K562 (cell line): ENCODE data around the gene KLB. TPM values are rescaled to one million over a fixed set of nuclear protein-coding genes. Genes with fewer than 3 reads are reported as not detected.
A peak's percentile ranks its signal among the peaks of the same experiment; 100 is the strongest.

ENCODE experiments used
- ARID1B ChIP-seq: fragments of 450-650 bp; IDR thresholded peaks from 2 replicates; pipeline ENCODE4 v1.6.1; 2016; ENCODE audit warnings: antibody characterized with exemption, mild to moderate bottlenecking, inconsistent platforms
- ATF7 ChIP-seq: fragments of 450-650 bp; IDR thresholded peaks from 2 replicates; pipeline ENCODE4 v1.7.1; 2014; ENCODE audit warnings: mild to moderate bottlenecking, moderate library complexity
- CEBPG ChIP-seq, 3 experiments: fragments of 200-800 bp in 1 of 3; sonication (Bioruptor generic) in 1 of 3; sonication (generic) in 1 of 3; formaldehyde crosslinking in 1 of 3; IDR thresholded peaks in 2 of 3; conservative IDR thresholded peaks in 1 of 3; 2 replicates each; pipeline versions ENCODE4 v1.6.1 to v1.8.0; 2016 to 2022; ENCODE audit warnings: missing compliant biosample characterization in 2 of 3, missing genetic modification characterization in 2 of 3, mild to moderate bottlenecking in 1 of 3, missing genetic modification reagents in 1 of 3
- CTBP1 ChIP-seq: fragments of 450-650 bp; IDR thresholded peaks from 2 replicates; pipeline ENCODE4 v1.6.1; 2016; ENCODE audit warnings: borderline replicate concordance
- DDX20 ChIP-seq: fragments of 450-650 bp; IDR thresholded peaks from 2 replicates; pipeline ENCODE4 v1.6.1; 2016; ENCODE audit warnings: missing genetic modification characterization, low read depth, mild to moderate bottlenecking, missing compliant biosample characterization, moderate library complexity
- JUN ChIP-seq, 2 experiments: sonication (generic) in 1 of 2; formaldehyde crosslinking in 1 of 2; IDR thresholded peaks; 2 replicates each; pipeline versions ENCODE4 v1.6.1 to v1.8.0; 2012 to 2022; ENCODE audit warnings: borderline replicate concordance in 2 of 2, mild to moderate bottlenecking in 2 of 2, improper control_type of control experiment in 1 of 2, low read depth in 1 of 2, low read length in 1 of 2, missing genetic modification reagents in 1 of 2
- JUND ChIP-seq, 2 experiments: IDR thresholded peaks; 2 replicates in 1 of 2; 3 replicates in 1 of 2; pipeline ENCODE4 v1.6.1; 2011; ENCODE audit warnings: borderline replicate concordance in 2 of 2, low read depth in 2 of 2, low read length in 2 of 2, improper control_type of control experiment in 1 of 2, missing biosample characterization in 1 of 2, missing genetic modification characterization in 1 of 2, missing genetic modification reagents in 1 of 2
- SMARCE1 ChIP-seq: fragments of 450-650 bp; IDR thresholded peaks from 2 replicates; pipeline ENCODE4 v1.7.1; 2016; ENCODE audit warnings: mild to moderate bottlenecking
- polyA plus RNA-seq, 8 experiments: library from polyadenylated mRNA; depleted of rRNA in 4 of 8; stranded (reverse) in 5 of 8; unstranded in 3 of 8; fragments of >200 nt; fragmentation: Nextera tagmentation in 2 of 8; fragmentation: Illumina TruSeq in 1 of 8; extraction: Ambion mirVana in 2 of 8; extraction: Trizol in 1 of 8; gene quantifications; 2 replicates each; pipeline versions ENCODE4 v1.2.1 to v1.2.3, GENCODE V29; 2011 to 2014; ENCODE audit warnings: inconsistent platforms in 1 of 8, missing spikeins in 1 of 8
- total RNA-seq, 7 experiments: library from RNA; depleted of rRNA in 6 of 7; stranded (reverse); fragments of >200 nt in 6 of 7; fragmentation: Illumina TruSeq in 2 of 7; extraction: Trizol in 2 of 7; gene quantifications; 2 replicates each; pipeline versions ENCODE4 v1.2.1 to v1.2.3, GENCODE V29; 2011 to 2021; ENCODE audit warnings: low replicate concordance in 1 of 7
- TF ChIP-seq, protein P1 (sequence below): fragments of 250-450 bp; sonication (Bioruptor Pico); IDR thresholded peaks from 2 replicates; pipeline ENCODE4 v1.4.0; 2020; ENCODE audit warnings: mild to moderate bottlenecking

The KLB gene
- total and polyA plus RNA-seq, 9 of the 15 experiments (the other 6 are each of a cell fraction or from before 2014, with no cell fraction given): 0.04 to 0.13 TPM; not detected in 7

DNA sequence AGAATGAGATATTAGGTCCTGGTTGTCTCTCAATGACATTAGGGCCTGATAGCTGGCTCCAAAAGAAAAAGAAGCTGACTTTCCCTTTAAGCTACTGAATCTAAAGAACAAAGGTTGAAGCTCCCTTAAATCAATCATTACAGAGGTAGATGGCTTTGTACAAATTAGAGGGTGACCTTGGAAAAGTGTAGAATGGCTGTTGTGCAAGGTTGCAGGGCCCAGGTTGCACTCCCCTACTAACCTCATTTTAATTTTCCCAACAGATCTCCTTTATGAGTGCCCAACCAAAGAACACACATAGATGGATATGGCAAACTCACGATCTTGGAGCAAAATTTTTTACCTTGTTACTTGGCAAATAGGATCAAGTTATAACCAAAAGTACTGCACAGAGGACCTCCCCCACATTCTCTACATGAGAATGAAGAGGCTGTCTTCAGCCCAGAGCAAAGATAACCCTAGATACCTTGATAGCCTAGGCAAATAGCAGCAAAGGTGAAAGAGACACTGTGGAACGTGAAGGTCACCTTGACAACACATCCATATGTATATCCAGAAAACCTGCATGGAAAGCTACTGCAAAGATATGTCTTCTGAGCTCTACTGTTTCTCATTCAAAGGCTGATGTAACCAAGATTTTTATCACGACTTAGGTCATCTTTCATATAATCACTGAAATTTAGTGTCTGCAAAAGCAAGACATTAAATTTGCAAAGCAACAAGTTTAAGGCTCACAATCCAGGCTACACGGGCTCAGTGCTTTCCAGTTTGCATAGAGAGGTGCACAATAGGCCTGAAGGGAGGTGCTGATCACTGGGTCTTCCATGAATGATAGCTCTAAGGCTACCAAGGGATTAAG, 23.0 kb downstream of the KLB start (continued):
- TF ChIP-seq, protein P1, sequence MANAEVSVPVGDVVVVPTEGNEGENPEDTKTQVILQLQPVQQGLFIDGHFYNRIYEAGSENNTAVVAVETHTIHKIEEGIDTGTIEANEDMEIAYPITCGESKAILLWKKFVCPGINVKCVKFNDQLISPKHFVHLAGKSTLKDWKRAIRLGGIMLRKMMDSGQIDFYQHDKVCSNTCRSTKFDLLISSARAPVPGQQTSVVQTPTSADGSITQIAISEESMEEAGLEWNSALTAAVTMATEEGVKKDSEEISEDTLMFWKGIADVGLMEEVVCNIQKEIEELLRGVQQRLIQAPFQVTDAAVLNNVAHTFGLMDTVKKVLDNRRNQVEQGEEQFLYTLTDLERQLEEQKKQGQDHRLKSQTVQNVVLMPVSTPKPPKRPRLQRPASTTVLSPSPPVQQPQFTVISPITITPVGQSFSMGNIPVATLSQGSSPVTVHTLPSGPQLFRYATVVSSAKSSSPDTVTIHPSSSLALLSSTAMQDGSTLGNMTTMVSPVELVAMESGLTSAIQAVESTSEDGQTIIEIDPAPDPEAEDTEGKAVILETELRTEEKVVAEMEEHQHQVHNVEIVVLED (CRISPR knock-in tag): 0 out of 2 replicates have a peak, but pooled peaks have one; percentile 10
- TF ChIP-seq CEBPG (CRISPR knock-in tag; IDR thresholded peaks at IDR 0.05) (no peak), CEBPG (tag; conservative IDR thresholded peaks at IDR 0.05 in 1 of 2, IDR thresholded peaks at IDR 0.05 in 1 of 2) (peak; percentile 5 to 53; a peak in 2 of 4 replicates), JUN (IDR thresholded peaks at IDR 0.05; ENCODE audit: borderline replicate concordance, low read depth, low read length) (0 out of 2 replicates have a peak, but pooled peaks have one; percentile 25), JUN (CRISPR knock-in tag; IDR thresholded peaks at IDR 0.05; ENCODE audit: borderline replicate concordance) (no peak), ARID1B (peak; percentile 7; the same call in 1 of the 2 replicates), ATF7 (peak; percentile 69), DDX20 (tag) (0 out of 2 replicates have a peak, but pooled peaks have one; percentile 26), JUND (IDR thresholded peaks at IDR 0.05; ENCODE audit: borderline replicate concordance, low read depth, low read length) (peak; percentile 48; the same call in 1 of the 2 replicates), JUND (tag; IDR thresholded peaks at IDR 0.05; ENCODE audit: borderline replicate concordance, low read depth, low read length) (peak; percentile 66; the same call in 2 of the 3 replicates), SMARCE1 (peak; percentile 26; the same call in 1 of the 2 replicates), CTBP1 (peak; percentile 51; the same call in 1 of the 2 replicates)
